ENCODE data around the gene NPIPB2. TPM values are rescaled to one million over a fixed set of nuclear protein-coding genes. Genes with fewer than 3 reads are reported as not detected.

The NPIPB2 gene
- total and polyA plus RNA-seq, 2 of the 13 experiments (the other 11 are each of a cell fraction or from before 2014, with no cell fraction given) = 1.8 to 4.1 TPM

GRCh38 chr16:11916524-11917285, 25.1 kb downstream of the NPIPB2 start:
- FAIRE-seq (peak; percentile 98), DNase-seq (ENCODE audit: low spot score) (peak; percentile 99), ATAC-seq (peak; percentile 75)
- Histone ChIP-seq H3K9me3 (ENCODE audit: low read length) (no peaks in the 10 kb centered on the region), H4K20me1 (ENCODE audit: insufficient read depth, low read length) (peaks cover 32% of the 10 kb centered on the region), H3K36me3 (replicated peaks in 1 of 2; ENCODE audit: control insufficient read depth in 1 of 2, insufficient read depth in 2 of 2, low read length in 2 of 2) (no peaks in the 10 kb centered on the region; a peak in 2 of 5 replicates), H2AFZ (ENCODE audit: low read length) (peak overlapping the region; percentile 97), H3K79me2 (ENCODE audit: insufficient read depth, low read length) (peaks cover 37% of the 10 kb centered on the region), H3K27me3 (ENCODE audit: control insufficient read depth in 1 of 2, insufficient read depth in 2 of 2, low read length in 2 of 2) (no peaks in the 10 kb centered on the region; a peak in 1 of 5 replicates), H3K27ac (ENCODE audit: extremely low read length, insufficient read depth, low read length) (peak overlapping the region; percentile 94), H3K4me1 (ENCODE audit: insufficient read depth, low read length) (peaks cover 43% of the 10 kb centered on the region), H3K4me2 (ENCODE audit: low read depth, low read length) (peak overlapping the region; percentile 94), H3K9ac (ENCODE audit: insufficient read depth, low read depth, low read length) (peak overlapping the region; percentile 95), H3K4me3 (replicated peaks in 1 of 3; ENCODE audit: insufficient read depth in 1 of 3, low read depth in 2 of 3, low read length in 3 of 3) (peak overlapping the region; percentile 59 to 76 (median 74))
- in situ Hi-C loops (cut with HindIII; ENCODE audit: extremely low pct_ligation_motif_present, low pct_unique_long_range_greater_than_20kb) = no loop called here
- ChIA-PET CTCF (ENCODE audit: low intra/inter-chr PET ratio, low total read pairs) (no interaction called here), POLR2A (interaction anchor here (0.8 to 2.5 kb wide), 18 partner anchors 10 to 1396 kb away, joined by 3 to 25 read pairs (median 4); partner anchors contain the start of genes SNX29 and ZC3H7A)
- intact Hi-C loops (cut with micrococcal nuclease; ENCODE audit: unreplicated experiment) = loop anchor here (1.0 to 10.0 kb wide), 5 partner anchors 33 to 296 kb away; partner anchors contain the start of genes SNX29 and TXNDC11
- BruUV-seq (replicated peaks) = TSS peak; percentile 97
- WGBS (ENCODE audit: low lambda C conversion rate) = 1% methylated on average over 13 of the region's 13 CpGs
- TF ChIP-seq ZNF878 (CRISPR knock-in tag; IDR thresholded peaks at IDR 0.05) = peak; percentile 87
- TF ChIP-seq SP1 (IDR thresholded peaks at IDR 0.05) = no peak; the same call in 1 of the 2 replicates
- TF ChIP-seq SP1 (CRISPR knock-in tag; IDR thresholded peaks at IDR 0.05) = no peak
- no peak; the same call in 1 of the 2 replicates for TF ChIP-seq HNF1A (IDR thresholded peaks at IDR 0.05; ENCODE audit: low read depth)
- no peak for TF ChIP-seq HNF1A (CRISPR knock-in tag; IDR thresholded peaks at IDR 0.05; ENCODE audit: borderline replicate concordance)
- TF ChIP-seq HNRNPH1 (optimal IDR thresholded peaks at IDR 0.05; ENCODE audit: low read depth, low read length) = no peak
- no peak for TF ChIP-seq ZNF354B (CRISPR knock-in tag; IDR thresholded peaks at IDR 0.05)
- TF ChIP-seq, protein P1, sequence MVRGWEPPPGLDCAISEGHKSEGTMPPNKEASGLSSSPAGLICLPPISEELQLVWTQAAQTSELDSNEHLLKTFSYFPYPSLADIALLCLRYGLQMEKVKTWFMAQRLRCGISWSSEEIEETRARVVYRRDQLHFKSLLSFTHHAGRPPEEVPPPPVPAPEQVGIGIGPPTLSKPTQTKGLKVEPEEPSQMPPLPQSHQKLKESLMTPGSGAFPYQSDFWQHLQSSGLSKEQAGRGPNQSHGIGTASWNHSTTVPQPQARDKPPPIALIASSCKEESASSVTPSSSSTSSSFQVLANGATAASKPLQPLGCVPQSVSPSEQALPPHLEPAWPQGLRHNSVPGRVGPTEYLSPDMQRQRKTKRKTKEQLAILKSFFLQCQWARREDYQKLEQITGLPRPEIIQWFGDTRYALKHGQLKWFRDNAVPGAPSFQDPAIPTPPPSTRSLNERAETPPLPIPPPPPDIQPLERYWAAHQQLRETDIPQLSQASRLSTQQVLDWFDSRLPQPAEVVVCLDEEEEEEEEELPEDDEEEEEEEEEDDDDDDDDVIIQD (CRISPR knock-in tag; IDR thresholded peaks at IDR 0.05; ENCODE audit: low read depth) = no peak; the same call in 1 of the 2 replicates
- 0 out of 2 replicates have a peak, but pooled peaks have one; percentile 52 for TF ChIP-seq ZNF674 (CRISPR knock-in tag; IDR thresholded peaks at IDR 0.05; ENCODE audit: low read depth)
- no peak for TF ChIP-seq SCMH1 (CRISPR knock-in tag; IDR thresholded peaks at IDR 0.05; ENCODE audit: borderline replicate concordance)
- TF ChIP-seq, protein P2, sequence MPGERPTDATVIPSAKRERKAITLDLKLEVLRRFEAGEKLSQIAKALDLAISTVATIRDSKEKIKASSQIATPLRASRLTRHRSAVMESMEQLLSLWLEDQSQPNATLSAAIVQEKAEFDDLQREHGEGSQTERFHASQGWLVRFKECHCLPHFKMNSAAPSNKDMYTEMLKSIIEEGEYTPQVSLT (CRISPR knock-in tag; IDR thresholded peaks at IDR 0.05; ENCODE audit: borderline replicate concordance, low read depth) = 0 out of 2 replicates have a peak, but pooled peaks have one; percentile 41
- TF ChIP-seq, protein P3, sequence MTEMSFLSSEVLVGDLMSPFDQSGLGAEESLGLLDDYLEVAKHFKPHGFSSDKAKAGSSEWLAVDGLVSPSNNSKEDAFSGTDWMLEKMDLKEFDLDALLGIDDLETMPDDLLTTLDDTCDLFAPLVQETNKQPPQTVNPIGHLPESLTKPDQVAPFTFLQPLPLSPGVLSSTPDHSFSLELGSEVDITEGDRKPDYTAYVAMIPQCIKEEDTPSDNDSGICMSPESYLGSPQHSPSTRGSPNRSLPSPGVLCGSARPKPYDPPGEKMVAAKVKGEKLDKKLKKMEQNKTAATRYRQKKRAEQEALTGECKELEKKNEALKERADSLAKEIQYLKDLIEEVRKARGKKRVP (CRISPR knock-in tag; IDR thresholded peaks at IDR 0.05) = peak in 1 of 2 experiments; percentile 71; a peak in 1 of 4 replicates
- TF ChIP-seq TCF7 (IDR thresholded peaks at IDR 0.05; ENCODE audit: low read depth) = 0 out of 2 replicates have a peak, but pooled peaks have one; percentile 24
- TF ChIP-seq, protein P4, sequence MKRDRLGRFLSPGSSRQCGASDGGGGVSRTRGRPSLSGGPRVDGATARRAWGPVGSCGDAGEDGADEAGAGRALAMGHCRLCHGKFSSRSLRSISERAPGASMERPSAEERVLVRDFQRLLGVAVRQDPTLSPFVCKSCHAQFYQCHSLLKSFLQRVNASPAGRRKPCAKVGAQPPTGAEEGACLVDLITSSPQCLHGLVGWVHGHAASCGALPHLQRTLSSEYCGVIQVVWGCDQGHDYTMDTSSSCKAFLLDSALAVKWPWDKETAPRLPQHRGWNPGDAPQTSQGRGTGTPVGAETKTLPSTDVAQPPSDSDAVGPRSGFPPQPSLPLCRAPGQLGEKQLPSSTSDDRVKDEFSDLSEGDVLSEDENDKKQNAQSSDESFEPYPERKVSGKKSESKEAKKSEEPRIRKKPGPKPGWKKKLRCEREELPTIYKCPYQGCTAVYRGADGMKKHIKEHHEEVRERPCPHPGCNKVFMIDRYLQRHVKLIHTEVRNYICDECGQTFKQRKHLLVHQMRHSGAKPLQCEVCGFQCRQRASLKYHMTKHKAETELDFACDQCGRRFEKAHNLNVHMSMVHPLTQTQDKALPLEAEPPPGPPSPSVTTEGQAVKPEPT (CRISPR knock-in tag; IDR thresholded peaks at IDR 0.05; ENCODE audit: low read depth) = no peak
